WERI-Rb-1 (cell line): ENCODE results near the gene FAM200A.

Experiments
- DNase-seq: peaks from one replicate; pipeline ENCODE4 v3.0.0-alpha.2; 2020
- H3K27ac ChIP-seq: fragments of 250-450 bp; sonication (Bioruptor Pico); 2 replicates; pipeline ENCODE4 v1.5.1; 2020; ENCODE audit warnings: mild to moderate bottlenecking, moderate library complexity
- H3K27me3 ChIP-seq: fragments of 250-450 bp; sonication (Bioruptor Pico); 2 replicates; pipeline ENCODE4 v1.5.1; 2021; ENCODE audit warnings: mild to moderate bottlenecking, low read depth, moderate library complexity; ENCODE audit not compliant: insufficient read depth, severe bottlenecking
- H3K36me3 ChIP-seq: fragments of 250-450 bp; sonication (Bioruptor Pico); 2 replicates; pipeline ENCODE4 v1.5.1; 2020; ENCODE audit warnings: mild to moderate bottlenecking, moderate library complexity
- H3K4me3 ChIP-seq: 2 replicates; pipeline ENCODE4 v1.5.1; 2011; ENCODE audit warnings: low read depth, mild to moderate bottlenecking, control low read depth, low read length
- H3K9me3 ChIP-seq: fragments of 250-450 bp; sonication (Bioruptor Pico); 2 replicates; pipeline ENCODE4 v1.5.1; 2021; ENCODE audit warnings: mild to moderate bottlenecking, moderate library complexity; ENCODE audit not compliant: severe bottlenecking
- TF ChIP-seq, protein P1 (sequence below): IDR thresholded peaks from 2 replicates; pipeline ENCODE4 v1.5.1; 2011; ENCODE audit warnings: low read depth, mild to moderate bottlenecking, control low read depth, inconsistent platforms, low read length

Gene FAM200A

DNA sequence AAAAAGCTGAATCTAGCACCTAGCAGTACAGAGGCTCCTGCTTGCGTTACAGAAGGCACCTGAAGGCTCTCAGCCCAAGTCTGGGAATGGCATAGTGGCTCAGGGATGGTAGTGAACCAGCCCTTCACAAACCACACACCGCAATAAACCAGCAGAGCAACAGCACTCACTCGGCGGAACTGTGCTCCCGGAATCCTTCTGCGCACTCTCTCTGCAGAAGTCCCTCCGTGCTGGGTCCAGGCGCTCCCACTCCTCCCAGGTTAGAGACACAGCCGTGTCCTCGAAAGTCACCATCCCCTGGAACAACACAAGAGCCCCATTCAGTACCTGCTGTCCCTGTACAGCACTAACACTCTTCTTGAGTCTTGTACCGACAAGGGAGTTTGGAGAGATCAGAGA, 53.4 kb downstream of the FAM200A start:
- no peaks in the 10 kb centered on the region for H3K27me3 ChIP-seq
- H3K9me3 ChIP-seq, result peaks cover 5% of the 10 kb centered on the region
- H3K27ac ChIP-seq, result no peak overlapping the region
- no peak for DNase-seq
- peaks cover 55% of the 10 kb centered on the region for H3K36me3 ChIP-seq
- no peak overlapping the region for H3K4me3 ChIP-seq
- TF ChIP-seq, protein P1, sequence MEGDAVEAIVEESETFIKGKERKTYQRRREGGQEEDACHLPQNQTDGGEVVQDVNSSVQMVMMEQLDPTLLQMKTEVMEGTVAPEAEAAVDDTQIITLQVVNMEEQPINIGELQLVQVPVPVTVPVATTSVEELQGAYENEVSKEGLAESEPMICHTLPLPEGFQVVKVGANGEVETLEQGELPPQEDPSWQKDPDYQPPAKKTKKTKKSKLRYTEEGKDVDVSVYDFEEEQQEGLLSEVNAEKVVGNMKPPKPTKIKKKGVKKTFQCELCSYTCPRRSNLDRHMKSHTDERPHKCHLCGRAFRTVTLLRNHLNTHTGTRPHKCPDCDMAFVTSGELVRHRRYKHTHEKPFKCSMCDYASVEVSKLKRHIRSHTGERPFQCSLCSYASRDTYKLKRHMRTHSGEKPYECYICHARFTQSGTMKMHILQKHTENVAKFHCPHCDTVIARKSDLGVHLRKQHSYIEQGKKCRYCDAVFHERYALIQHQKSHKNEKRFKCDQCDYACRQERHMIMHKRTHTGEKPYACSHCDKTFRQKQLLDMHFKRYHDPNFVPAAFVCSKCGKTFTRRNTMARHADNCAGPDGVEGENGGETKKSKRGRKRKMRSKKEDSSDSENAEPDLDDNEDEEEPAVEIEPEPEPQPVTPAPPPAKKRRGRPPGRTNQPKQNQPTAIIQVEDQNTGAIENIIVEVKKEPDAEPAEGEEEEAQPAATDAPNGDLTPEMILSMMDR, result no peak

DNA sequence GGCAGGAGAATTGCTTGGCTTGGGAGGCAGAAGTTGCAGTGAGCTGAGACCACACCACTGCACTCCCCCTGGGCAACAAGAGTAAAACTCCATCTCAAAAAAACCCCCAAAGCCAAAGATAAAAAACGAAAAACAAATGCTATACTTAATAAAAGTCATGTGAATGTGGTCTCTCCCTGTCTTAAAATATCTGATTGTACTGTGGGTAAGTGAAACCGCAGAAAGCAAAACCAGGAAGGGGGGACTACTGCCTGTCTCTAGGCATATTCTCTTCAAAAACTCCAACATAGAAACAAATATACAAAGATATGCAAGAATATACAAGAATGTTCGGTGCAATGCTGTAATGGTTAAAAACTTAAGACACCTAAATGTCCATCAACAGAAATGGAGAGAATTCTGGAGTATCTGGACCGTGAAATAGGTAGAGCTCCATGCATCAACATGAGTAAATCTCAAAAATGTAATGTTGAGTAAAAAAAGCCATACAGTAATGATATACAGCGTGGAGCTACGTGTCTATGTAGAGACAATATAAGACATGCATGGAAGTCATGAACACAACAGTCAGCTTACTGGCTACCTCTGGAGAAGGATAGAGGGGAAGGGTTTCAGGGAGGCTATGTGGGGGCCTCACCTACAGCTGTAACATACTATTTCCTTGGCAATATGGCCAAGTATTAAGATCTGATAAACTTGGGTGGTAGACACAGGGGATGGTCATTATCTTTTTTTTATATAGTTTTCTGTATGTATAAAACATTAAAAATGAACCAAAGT, 54.0 kb downstream of the FAM200A start:
- Histone ChIP-seq H3K4me3 (no peak overlapping the region), H3K27ac (no peak overlapping the region), H3K27me3 (no peaks in the 10 kb centered on the region), H3K36me3 (peaks cover 61% of the 10 kb centered on the region), H3K9me3 (peaks cover 5% of the 10 kb centered on the region)
- TF ChIP-seq, protein P1, result no peak
- no peak for DNase-seq
